ENCODE measurements around the gene LCP1. TPM values are rescaled to one million over a fixed set of nuclear protein-coding genes. Genes with fewer than 3 reads are reported as not detected.

LCP1 gene
- polyA plus RNA-seq, 1 of the 3 experiments (the other 2 are of a cell fraction), result 0.03 TPM

GRCh38 chr13:46170268-46170667, 11.7 kb downstream of the LCP1 start:
- no peak overlapping the region for H3K9ac ChIP-seq
- H3K4me1 ChIP-seq (ENCODE audit: control insufficient read depth in 1 of 2, insufficient read depth in 2 of 2, low read depth in 1 of 2, low read length in 1 of 2), result peaks cover 0 to 5% of the 10 kb centered on the region in 2 experiments; a peak in 2 of 4 replicates
- no peaks in the 10 kb centered on the region for H4K20me1 ChIP-seq (ENCODE audit: insufficient read depth)
- H3F3A ChIP-seq (replicated peaks; ENCODE audit: insufficient read depth), result no peaks in the 10 kb centered on the region
- H3K4me3 ChIP-seq (ENCODE audit: low read depth in 2 of 2, low read length in 1 of 2), result no peak overlapping the region
- no peaks in the 10 kb centered on the region for H3K27me3 ChIP-seq (ENCODE audit: insufficient read depth)
- TF ChIP-seq, protein P1, sequence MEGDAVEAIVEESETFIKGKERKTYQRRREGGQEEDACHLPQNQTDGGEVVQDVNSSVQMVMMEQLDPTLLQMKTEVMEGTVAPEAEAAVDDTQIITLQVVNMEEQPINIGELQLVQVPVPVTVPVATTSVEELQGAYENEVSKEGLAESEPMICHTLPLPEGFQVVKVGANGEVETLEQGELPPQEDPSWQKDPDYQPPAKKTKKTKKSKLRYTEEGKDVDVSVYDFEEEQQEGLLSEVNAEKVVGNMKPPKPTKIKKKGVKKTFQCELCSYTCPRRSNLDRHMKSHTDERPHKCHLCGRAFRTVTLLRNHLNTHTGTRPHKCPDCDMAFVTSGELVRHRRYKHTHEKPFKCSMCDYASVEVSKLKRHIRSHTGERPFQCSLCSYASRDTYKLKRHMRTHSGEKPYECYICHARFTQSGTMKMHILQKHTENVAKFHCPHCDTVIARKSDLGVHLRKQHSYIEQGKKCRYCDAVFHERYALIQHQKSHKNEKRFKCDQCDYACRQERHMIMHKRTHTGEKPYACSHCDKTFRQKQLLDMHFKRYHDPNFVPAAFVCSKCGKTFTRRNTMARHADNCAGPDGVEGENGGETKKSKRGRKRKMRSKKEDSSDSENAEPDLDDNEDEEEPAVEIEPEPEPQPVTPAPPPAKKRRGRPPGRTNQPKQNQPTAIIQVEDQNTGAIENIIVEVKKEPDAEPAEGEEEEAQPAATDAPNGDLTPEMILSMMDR (IDR thresholded peaks at IDR 0.05), result no peak
- TF ChIP-seq MXI1 (IDR thresholded peaks at IDR 0.05; ENCODE audit: low read depth, low read length) (no peak), SIN3A (IDR thresholded peaks at IDR 0.05; ENCODE audit: borderline replicate concordance, low read depth, low read length) (no peak), ELF1 (IDR thresholded peaks at IDR 0.05) (no peak), TAF1 (IDR thresholded peaks at IDR 0.05; ENCODE audit: borderline replicate concordance, low read depth, low read length) (no peak), RXRA (IDR thresholded peaks at IDR 0.05; ENCODE audit: borderline replicate concordance, low read depth) (no peak)
- TF ChIP-seq, protein P2, sequence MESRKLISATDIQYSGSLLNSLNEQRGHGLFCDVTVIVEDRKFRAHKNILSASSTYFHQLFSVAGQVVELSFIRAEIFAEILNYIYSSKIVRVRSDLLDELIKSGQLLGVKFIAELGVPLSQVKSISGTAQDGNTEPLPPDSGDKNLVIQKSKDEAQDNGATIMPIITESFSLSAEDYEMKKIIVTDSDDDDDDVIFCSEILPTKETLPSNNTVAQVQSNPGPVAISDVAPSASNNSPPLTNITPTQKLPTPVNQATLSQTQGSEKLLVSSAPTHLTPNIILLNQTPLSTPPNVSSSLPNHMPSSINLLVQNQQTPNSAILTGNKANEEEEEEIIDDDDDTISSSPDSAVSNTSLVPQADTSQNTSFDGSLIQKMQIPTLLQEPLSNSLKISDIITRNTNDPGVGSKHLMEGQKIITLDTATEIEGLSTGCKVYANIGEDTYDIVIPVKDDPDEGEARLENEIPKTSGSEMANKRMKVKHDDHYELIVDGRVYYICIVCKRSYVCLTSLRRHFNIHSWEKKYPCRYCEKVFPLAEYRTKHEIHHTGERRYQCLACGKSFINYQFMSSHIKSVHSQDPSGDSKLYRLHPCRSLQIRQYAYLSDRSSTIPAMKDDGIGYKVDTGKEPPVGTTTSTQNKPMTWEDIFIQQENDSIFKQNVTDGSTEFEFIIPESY (IDR thresholded peaks at IDR 0.05; ENCODE audit: borderline replicate concordance, low read depth), result no peak
- no peaks in the 10 kb centered on the region for H3K79me2 ChIP-seq (ENCODE audit: insufficient read depth)
- CTCF ChIA-PET, result interaction anchor here (0.8 to 4.8 kb wide), 3 partner anchors 11 to 119 kb away, joined by 3 to 29 read pairs (median 4); no protein-coding TSS in a partner anchor
- no peak overlapping the region for H2AFZ ChIP-seq (ENCODE audit: low read depth)
- no peak for DNase-seq
- no peaks in the 10 kb centered on the region for H3K9me2 ChIP-seq
- no peak overlapping the region for H3K27ac ChIP-seq (ENCODE audit: low read depth in 2 of 2, low read length in 1 of 2)
- WGBS (ENCODE audit: low lambda C conversion rate), result 78% methylated on average over 7 of the region's 7 CpGs
- no peak overlapping the region for H3K4me2 ChIP-seq
- H3K36me3 ChIP-seq (replicated peaks in 1 of 2; ENCODE audit: control insufficient read depth in 1 of 2, insufficient read depth in 2 of 2, low read length in 1 of 2), result no peaks in the 10 kb centered on the region
- H3K9me3 ChIP-seq, result no peaks in the 10 kb centered on the region
- POLR2A ChIA-PET, result no interaction called here

GRCh38 chr13:46169758-46170157, 12.2 kb downstream of the LCP1 start:
- Histone ChIP-seq H2AFZ (ENCODE audit: low read depth) (no peak overlapping the region), H3K79me2 (ENCODE audit: insufficient read depth) (no peaks in the 10 kb centered on the region), H3K4me2 (no peak overlapping the region), H3K4me1 (ENCODE audit: control insufficient read depth in 1 of 2, insufficient read depth in 2 of 2, low read depth in 1 of 2, low read length in 1 of 2) (peaks cover 0 to 5% of the 10 kb centered on the region in 2 experiments; a peak in 2 of 4 replicates), H3F3A (replicated peaks; ENCODE audit: insufficient read depth) (no peaks in the 10 kb centered on the region), H4K20me1 (ENCODE audit: insufficient read depth) (no peaks in the 10 kb centered on the region), H3K9me2 (no peaks in the 10 kb centered on the region), H3K9ac (no peak overlapping the region), H3K4me3 (ENCODE audit: low read depth in 2 of 2, low read length in 1 of 2) (no peak overlapping the region), H3K27me3 (ENCODE audit: insufficient read depth) (no peaks in the 10 kb centered on the region), H3K9me3 (no peaks in the 10 kb centered on the region), H3K27ac (ENCODE audit: low read depth in 2 of 2, low read length in 1 of 2) (no peak overlapping the region), H3K36me3 (replicated peaks in 1 of 2; ENCODE audit: control insufficient read depth in 1 of 2, insufficient read depth in 2 of 2, low read length in 1 of 2) (no peaks in the 10 kb centered on the region)
- no peak for DNase-seq
- WGBS (ENCODE audit: low lambda C conversion rate), result 70% methylated on average over 2 of the region's 2 CpGs
- ChIA-PET POLR2A (no interaction called here), CTCF (interaction anchor here (2.0 to 4.8 kb wide), 2 partner anchors 9 to 10 kb away, joined by 10 to 29 read pairs; no protein-coding TSS in a partner anchor)
- TF ChIP-seq NFIC (IDR thresholded peaks at IDR 0.05; ENCODE audit: borderline replicate concordance) (no peak), EP300 (IDR thresholded peaks at IDR 0.05; ENCODE audit: borderline replicate concordance in 1 of 2, low read depth in 1 of 2, low read length in 1 of 2) (no peak), NRF1 (IDR thresholded peaks at IDR 0.05; ENCODE audit: low read depth, low read length) (no peak), SIN3A (IDR thresholded peaks at IDR 0.05; ENCODE audit: borderline replicate concordance, low read depth, low read length) (no peak), PBX3 (IDR thresholded peaks at IDR 0.05) (no peak)
- TF ChIP-seq, protein P2 (IDR thresholded peaks at IDR 0.05; ENCODE audit: borderline replicate concordance, low read depth), result no peak
